Measurements from ENCODE around the gene ITGAL. TPM values are rescaled to one million over a fixed set of nuclear protein-coding genes. Genes with fewer than 3 reads are reported as not detected.

Gene ITGAL
- total and polyA plus RNA-seq, 4 experiments from 2014 or later = 110 to 657 (median 403) TPM

DNA sequence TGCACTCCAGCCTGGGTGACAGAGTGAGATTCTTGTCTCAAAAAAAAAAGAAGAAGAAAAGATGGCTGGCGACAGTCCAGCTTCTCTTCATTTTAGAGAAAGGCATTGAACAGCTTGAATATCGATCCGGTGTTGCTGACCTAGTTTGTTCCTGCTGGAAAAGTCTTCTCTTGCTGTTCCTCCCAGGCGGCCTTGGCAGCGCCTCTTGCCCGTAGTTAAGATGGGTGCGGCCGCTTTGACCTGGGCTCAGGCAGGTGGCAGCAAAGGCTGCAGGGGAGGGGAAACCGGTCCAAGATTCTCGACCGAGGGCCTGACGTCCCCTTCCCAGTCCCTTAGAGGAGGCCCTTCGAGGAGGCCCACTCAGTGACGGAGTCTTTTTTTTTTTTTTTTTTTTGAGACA is 89.5 kb downstream of the ITGAL start:
- intact Hi-C loops (cut with micrococcal nuclease) = no loop called here
- H3K36me3 Mint-ChIP-seq = peaks cover 0 to 3% of the 10 kb centered on the region in 2 donors
- ChIA-PET CTCF (ENCODE audit: partially characterized antibody) (interaction anchor here (0.7 to 2.2 kb wide), 5 partner anchors 26 to 113 kb away, joined by 5 to 8 read pairs (median 5); partner anchors contain the start of gene ZNF689), POLR2A (ENCODE audit: partially characterized antibody) (interaction anchor here (1.0 to 13.9 kb wide), 10 partner anchors 9 to 97 kb away, joined by 3 to 457 read pairs (median 3); partner anchors contain the start of genes FBRS, ITGAL, ZNF688 and ZNF747)
- peak overlapping the region in 3 of 7 donors; percentile 48 to 83 (median 72) for H3K27ac Mint-ChIP-seq
- no peak overlapping the region for H3K4me3 ChIP-seq (ENCODE audit: low read length in 2 of 2)
- no peaks in the 10 kb centered on the region for H3K9me3 ChIP-seq (ENCODE audit: control insufficient read depth in 1 of 2, low read length in 2 of 2)
- peak overlapping the region; percentile 65 for H3K27ac ChIP-seq (ENCODE audit: low read depth, low read length)
- H3K27me3 Mint-ChIP-seq = no peaks in the 10 kb centered on the region
- H3K9me3 Mint-ChIP-seq = peaks cover 0 to 2% (median 0%) of the 10 kb centered on the region in 8 donors
- no peaks in the 10 kb centered on the region for H3K27me3 ChIP-seq (ENCODE audit: insufficient read depth, low read length)
- peaks cover 31% of the 10 kb centered on the region for H3K4me1 ChIP-seq (ENCODE audit: insufficient read depth, low read length)
- H3K36me3 ChIP-seq (ENCODE audit: insufficient read depth, low read length) = no peaks in the 10 kb centered on the region
- H3K4me3 Mint-ChIP-seq = peak overlapping the region; percentile 82 to 92 (median 86)
- DNase-seq = no peak
- peaks cover 7 to 48% (median 23%) of the 10 kb centered on the region in 4 donors for H3K4me1 Mint-ChIP-seq

- peak overlapping the region in 6 of 7 donors; percentile 38 to 96 (median 64) for H3K27ac Mint-ChIP-seq
- CTCF ChIA-PET (ENCODE audit: partially characterized antibody) = interaction anchor here (1.0 to 2.2 kb wide), 2 partner anchors 9 to 136 kb away, joined by 4 to 9 read pairs; partner anchors contain the start of gene DCTPP1
- POLR2A ChIA-PET (ENCODE audit: partially characterized antibody) = interaction anchor here (0.6 to 4.5 kb wide), 7 partner anchors 8 to 93 kb away, joined by 3 to 78 read pairs (median 5); partner anchors contain the start of genes FBRS, PRR14, ZNF747 and ZNF764
Observed at GRCh38 chr16:30565526-30565925, 93.0 kb downstream of the ITGAL start.

GRCh38 chr16:30565984-30566383 is 93.4 kb downstream of the ITGAL start:
- intact Hi-C loops (cut with micrococcal nuclease) = no loop called here
- Histone ChIP-seq H3K27me3 (ENCODE audit: insufficient read depth, low read length) (no peaks in the 10 kb centered on the region), H3K9me3 (ENCODE audit: control insufficient read depth in 1 of 2, low read length in 2 of 2) (no peaks in the 10 kb centered on the region), H3K27ac (ENCODE audit: low read depth, low read length) (no peak overlapping the region), H3K36me3 (ENCODE audit: insufficient read depth, low read length) (peaks cover 4% of the 10 kb centered on the region), H3K4me3 (ENCODE audit: low read length in 2 of 2) (no peak overlapping the region), H3K4me1 (ENCODE audit: insufficient read depth, low read length) (peaks cover 57% of the 10 kb centered on the region)
- H3K9me3 Mint-ChIP-seq = no peaks in the 10 kb centered on the region
- POLR2A ChIA-PET (ENCODE audit: partially characterized antibody) = interaction anchor here (0.9 to 4.5 kb wide), 6 partner anchors 8 to 93 kb away, joined by 3 to 78 read pairs (median 5); partner anchors contain the start of genes FBRS, ZNF747, ZNF764 and ZNF785
- CTCF ChIA-PET (ENCODE audit: partially characterized antibody) = interaction anchor here (1.0 to 2.2 kb wide), 3 partner anchors 7 to 136 kb away, joined by 3 to 9 read pairs (median 4); partner anchors contain the start of gene DCTPP1
- H3K4me3 Mint-ChIP-seq = no peak overlapping the region
- H3K27ac Mint-ChIP-seq = peak overlapping the region in 4 of 7 donors; percentile 80 to 98 (median 93)
- no peak for DNase-seq
- no peaks in the 10 kb centered on the region for H3K27me3 Mint-ChIP-seq
- H3K4me1 Mint-ChIP-seq = peaks cover 19 to 53% (median 36%) of the 10 kb centered on the region in 4 donors
- H3K36me3 Mint-ChIP-seq = peaks cover 0 to 2% of the 10 kb centered on the region in 2 donors

More at GRCh38 chr16:30565526-30565925, 93.0 kb downstream of the ITGAL start:
- no peaks in the 10 kb centered on the region for H3K27me3 Mint-ChIP-seq
- Histone ChIP-seq H3K4me1 (ENCODE audit: insufficient read depth, low read length) (peaks cover 55% of the 10 kb centered on the region), H3K27me3 (ENCODE audit: insufficient read depth, low read length) (no peaks in the 10 kb centered on the region), H3K4me3 (ENCODE audit: low read length in 2 of 2) (no peak overlapping the region), H3K27ac (ENCODE audit: low read depth, low read length) (no peak overlapping the region), H3K9me3 (ENCODE audit: control insufficient read depth in 1 of 2, low read length in 2 of 2) (no peaks in the 10 kb centered on the region), H3K36me3 (ENCODE audit: insufficient read depth, low read length) (peaks cover 4% of the 10 kb centered on the region)
- intact Hi-C loops (cut with micrococcal nuclease) = no loop called here
- no peak overlapping the region for H3K4me3 Mint-ChIP-seq
- DNase-seq = no peak
- peaks cover 0 to 2% of the 10 kb centered on the region in 2 donors for H3K36me3 Mint-ChIP-seq
- peaks cover 19 to 53% (median 36%) of the 10 kb centered on the region in 4 donors for H3K4me1 Mint-ChIP-seq
- H3K9me3 Mint-ChIP-seq = no peaks in the 10 kb centered on the region

- Histone ChIP-seq H3K4me1 (ENCODE audit: insufficient read depth, low read length) (peaks cover 54% of the 10 kb centered on the region), H3K27ac (ENCODE audit: low read depth, low read length) (peak overlapping the region; percentile 77), H3K4me3 (ENCODE audit: low read length in 2 of 2) (no peak overlapping the region), H3K27me3 (ENCODE audit: insufficient read depth, low read length) (no peaks in the 10 kb centered on the region), H3K36me3 (ENCODE audit: insufficient read depth, low read length) (peaks cover 4% of the 10 kb centered on the region), H3K9me3 (ENCODE audit: control insufficient read depth in 1 of 2, low read length in 2 of 2) (no peaks in the 10 kb centered on the region)
- intact Hi-C loops (cut with micrococcal nuclease) = no loop called here
- peaks cover 0 to 2% of the 10 kb centered on the region in 2 donors for H3K36me3 Mint-ChIP-seq
- no peaks in the 10 kb centered on the region for H3K27me3 Mint-ChIP-seq
- H3K27ac Mint-ChIP-seq = peak overlapping the region; percentile 36 to 99 (median 96)
- POLR2A ChIA-PET (ENCODE audit: partially characterized antibody) = interaction anchor here (1.0 to 4.5 kb wide), 6 partner anchors 9 to 92 kb away, joined by 3 to 78 read pairs (median 5); partner anchors contain the start of genes FBRS, ZNF747, ZNF764 and ZNF785
- H3K4me1 Mint-ChIP-seq = peaks cover 16 to 52% (median 33%) of the 10 kb centered on the region in 4 donors
- H3K9me3 Mint-ChIP-seq = no peaks in the 10 kb centered on the region
- CTCF ChIA-PET (ENCODE audit: partially characterized antibody) = interaction anchor here (1.0 to 2.4 kb wide), 5 partner anchors 8 to 137 kb away, joined by 3 to 13 read pairs (median 4); partner anchors contain the start of genes DCTPP1 and ZNF747
- H3K4me3 Mint-ChIP-seq = peak overlapping the region in 1 of 8 donors; percentile 39
- DNase-seq = no peak
Observed at GRCh38 chr16:30566531-30566930, 94.0 kb downstream of the ITGAL start.

DNA sequence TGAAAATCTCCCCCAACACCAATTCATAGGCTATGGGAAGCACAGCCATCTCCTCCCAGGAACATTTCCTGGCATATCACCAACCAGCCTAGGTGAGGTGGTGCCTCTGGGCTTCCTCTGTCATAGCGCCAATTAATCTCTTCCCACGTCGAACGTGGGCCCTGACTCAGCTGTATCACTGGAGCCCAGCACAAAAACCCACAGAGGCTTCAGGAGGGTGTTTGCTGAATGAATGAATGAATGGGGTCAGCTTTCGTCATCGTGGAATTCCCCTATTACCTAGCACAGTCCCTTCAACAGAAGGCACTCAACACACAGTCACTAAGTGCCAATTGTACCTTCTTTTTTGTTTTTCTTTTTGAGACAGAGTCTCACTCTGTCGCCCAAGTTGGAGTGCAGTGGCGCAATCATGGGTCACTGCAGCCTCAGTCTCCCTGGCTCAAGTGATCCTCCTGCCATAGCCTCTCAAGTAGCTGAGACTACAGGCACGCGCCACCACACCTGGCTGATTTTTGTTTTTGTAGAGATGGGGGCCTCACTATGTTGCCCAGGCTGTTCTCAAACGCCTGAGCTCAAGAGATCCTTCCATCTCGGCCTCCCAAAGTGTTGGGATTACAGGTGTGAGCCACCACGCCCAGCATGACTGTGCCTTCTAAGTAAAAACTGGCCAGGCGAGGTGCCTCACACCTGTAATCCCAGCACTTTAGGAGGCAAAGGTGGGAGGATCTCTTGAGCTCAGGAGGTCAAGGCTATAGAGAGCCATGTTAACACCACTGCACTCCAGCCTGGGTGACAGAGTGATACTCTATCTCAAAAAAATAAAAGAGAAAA is 94.8 kb downstream of the ITGAL start:
- Histone ChIP-seq H3K27ac (ENCODE audit: low read depth, low read length) (peak overlapping the region; percentile 77), H3K36me3 (ENCODE audit: insufficient read depth, low read length) (peaks cover 4% of the 10 kb centered on the region), H3K27me3 (ENCODE audit: insufficient read depth, low read length) (no peaks in the 10 kb centered on the region), H3K9me3 (ENCODE audit: control insufficient read depth in 1 of 2, low read length in 2 of 2) (no peaks in the 10 kb centered on the region), H3K4me1 (ENCODE audit: insufficient read depth, low read length) (peaks cover 52% of the 10 kb centered on the region), H3K4me3 (ENCODE audit: low read length in 2 of 2) (peak overlapping the region in 1 of 2 donors; percentile 4)
- CTCF ChIA-PET (ENCODE audit: partially characterized antibody) = interaction anchor here (1.1 to 2.4 kb wide), 6 partner anchors 9 to 137 kb away, joined by 3 to 13 read pairs (median 8); partner anchors contain the start of genes DCTPP1, ZNF747 and ZNF764
- peaks cover 0 to 7% of the 10 kb centered on the region in 2 donors for H3K36me3 Mint-ChIP-seq
- POLR2A ChIA-PET (ENCODE audit: partially characterized antibody) = interaction anchor here (0.7 to 4.5 kb wide), 14 partner anchors 9 to 137 kb away, joined by 3 to 78 read pairs (median 4); partner anchors contain the start of genes DCTPP1, FBRS, PRR14 and ZNF747
- H3K4me1 Mint-ChIP-seq = peaks cover 20 to 59% (median 36%) of the 10 kb centered on the region in 4 donors
- intact Hi-C loops (cut with micrococcal nuclease) = no loop called here
- H3K9me3 Mint-ChIP-seq = no peaks in the 10 kb centered on the region
- DNase-seq = peak in 4 of 5 donors; percentile 54 to 88 (median 64)
- no peaks in the 10 kb centered on the region for H3K27me3 Mint-ChIP-seq
- peak overlapping the region; percentile 96 to 99 (median 99) for H3K27ac Mint-ChIP-seq
- H3K4me3 Mint-ChIP-seq = peak overlapping the region in 7 of 8 donors; percentile 83 to 93 (median 87)

DNA sequence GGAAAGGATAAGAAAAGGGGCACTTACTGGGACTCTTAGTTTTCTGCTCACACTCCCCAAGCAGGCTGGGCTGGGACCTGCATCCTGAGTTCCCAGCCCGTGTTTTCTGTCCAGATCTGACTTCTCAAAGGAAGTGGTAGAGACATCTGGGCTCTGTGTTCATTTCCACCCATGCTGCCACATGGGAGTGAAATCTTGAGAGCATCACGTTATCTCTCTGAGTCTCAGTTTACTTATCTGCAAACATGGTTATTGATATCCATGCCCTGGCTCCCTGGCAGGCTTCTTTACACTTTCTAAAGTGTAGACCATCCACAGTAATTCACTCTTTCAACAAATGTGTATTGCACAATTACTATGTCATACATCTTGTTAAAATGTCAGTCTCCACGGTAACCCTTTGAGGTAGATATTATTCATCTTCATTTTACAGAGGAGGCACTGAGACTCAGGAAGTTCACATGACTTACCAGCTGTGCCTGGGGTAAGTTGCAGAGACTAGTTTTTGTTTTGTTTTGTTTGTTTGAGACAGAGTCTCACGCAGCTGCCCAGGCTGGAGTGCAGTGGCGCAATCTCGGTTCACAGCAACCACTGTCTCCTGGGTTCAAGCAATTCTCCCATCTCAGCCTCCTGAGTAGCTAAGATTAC is 95.6 kb downstream of the ITGAL start:
- H3K4me1 ChIP-seq (ENCODE audit: insufficient read depth, low read length) = peaks cover 57% of the 10 kb centered on the region
- peak; percentile 63 to 83 (median 76) for DNase-seq
- Mint-ChIP-seq H3K27me3 (no peaks in the 10 kb centered on the region), H3K36me3 (peaks cover 0 to 7% of the 10 kb centered on the region in 2 donors), H3K4me3 (peak overlapping the region; percentile 82 to 93 (median 86)), H3K27ac (peak overlapping the region; percentile 96 to 99 (median 99)), H3K9me3 (no peaks in the 10 kb centered on the region), H3K4me1 (peaks cover 20 to 59% (median 38%) of the 10 kb centered on the region in 4 donors)
- intact Hi-C loops (cut with micrococcal nuclease) = no loop called here
- ChIA-PET CTCF (ENCODE audit: partially characterized antibody) (interaction anchor here (0.7 to 2.4 kb wide), 7 partner anchors 10 to 138 kb away, joined by 3 to 13 read pairs (median 5); partner anchors contain the start of genes DCTPP1, ZNF747 and ZNF764), POLR2A (ENCODE audit: partially characterized antibody) (interaction anchor here (0.7 to 4.5 kb wide), 16 partner anchors 10 to 186 kb away, joined by 3 to 78 read pairs (median 4); partner anchors contain the start of genes DCTPP1, FBRS, PRR14 and SEPTIN1)
- peak overlapping the region; percentile 30 for H3K4me3 ChIP-seq (ENCODE audit: low read length in 2 of 2)
- H3K27ac ChIP-seq (ENCODE audit: low read depth, low read length) = peak overlapping the region; percentile 77
- peaks cover 4% of the 10 kb centered on the region for H3K36me3 ChIP-seq (ENCODE audit: insufficient read depth, low read length)
- H3K9me3 ChIP-seq (ENCODE audit: control insufficient read depth in 1 of 2, low read length in 2 of 2) = no peaks in the 10 kb centered on the region
- H3K27me3 ChIP-seq (ENCODE audit: insufficient read depth, low read length) = no peaks in the 10 kb centered on the region

Data from CD4-positive, alpha-beta memory T cell (primary cell).